Psoas muscle (tissue), 8 donors: ENCODE measurements around the gene FBXL13. TPM values are rescaled to one million over a fixed set of nuclear protein-coding genes. Genes with fewer than 3 reads are reported as not detected.

Source experiments
- ATAC-seq, 4 donors: fragments of 200-7000 bp; cut with Tn5 transposase; one replicate each; pipeline ENCODE4 v1.9.1; 2020; ENCODE audit warnings: moderate library complexity in 3 of 4, mild to moderate bottlenecking in 2 of 4
- DNase-seq, 2 donors: peaks; one replicate each; pipeline ENCODE4 v3.0.0-alpha.2; 2020
- H3K27ac ChIP-seq: fragments of 200-600 bp; one replicate; pipeline ENCODE4 v1.8.0; 2022
- H3K27me3 ChIP-seq, 3 donors: fragments of 200-600 bp in 1 of 3; one replicate each; pipeline versions ENCODE4 v1.6.1 to v1.8.0; 2013 to 2022; ENCODE audit warnings: low read length in 2 of 3, mild to moderate bottlenecking in 2 of 3, moderate library complexity in 1 of 3; ENCODE audit not compliant: insufficient read depth in 3 of 3
- H3K36me3 ChIP-seq, 2 donors: fragments of 200-600 bp in 1 of 2; one replicate each; pipeline versions ENCODE4 v1.6.1 to v1.8.0; 2013 to 2022; ENCODE audit warnings: low read depth in 1 of 2, mild to moderate bottlenecking in 1 of 2, moderate library complexity in 1 of 2; ENCODE audit not compliant: insufficient read depth in 1 of 2
- H3K4me1 ChIP-seq: fragments of 200-600 bp; one replicate; pipeline ENCODE4 v1.8.0; 2022
- H3K4me3 ChIP-seq: fragments of 200-600 bp; one replicate; pipeline ENCODE4 v1.8.0; 2022; ENCODE audit warnings: mild to moderate bottlenecking
- H3K9me3 ChIP-seq: fragments of 200-600 bp; one replicate; pipeline ENCODE4 v1.8.0; 2022
- WGBS, 3 donors: extraction: QIAGEN DNeasy Blood & Tissue Kit; methylation state at CpG; one replicate each; pipeline versions ENCODE4 v1.1.6 to v1.1.7; 2013; 5-methylcytosine and 5-hydroxymethylcytosine counted together
- intact Hi-C, 2 donors: fragments of 100-400 bp; cut with DNase I; formaldehyde crosslinking; loops; one replicate each; pipeline versions ENCODE4 v1.11.0 to v1.14.2; 2022
- polyA plus RNA-seq, 3 donors: library from polyadenylated mRNA; stranded (reverse); fragments of 200-250 nt; gene quantifications; one replicate each; pipeline ENCODE4 v1.2.3, GENCODE V29; 2013
- total RNA-seq, 4 donors: library from RNA; stranded (reverse); fragmentation: NEBNext Ultra II Directional in 2 of 4; extraction: Animal tissue kit (Norgen Biotek cat#: 25700) in 2 of 4; gene quantifications; one replicate each; pipeline versions ENCODE4 v1.2.1 to v1.2.4, GENCODE V29; 2021 to 2023
- TF ChIP-seq, protein P1 (sequence below): fragments of 200-600 bp; IDR thresholded peaks from one replicate; pipeline ENCODE4 v1.8.0; 2022; ENCODE audit warnings: antibody characterized with exemption
- donor health status: healthy with polysubstance abuse.
- donor health status: DM: no; HTN: no; CAD: no; lungs with moderate emphysema.
- donor health status: Bipolar disorder and iron deficiency.
- donor health status: healthy.
- donor health status: DM: yes; HTN: yes; CAD: no.
- donor health status: DM: no; HTN: no; CAD: no.
- donor health status: DM: no; HTN: no; CAD: no.
- donor health status: DM: yes; HTN: yes; CAD: no.

FBXL13 gene
- total and polyA plus RNA-seq, 7 donors, result 0.13 to 0.52 (median 0.28) TPM; not detected in 1

DNA sequence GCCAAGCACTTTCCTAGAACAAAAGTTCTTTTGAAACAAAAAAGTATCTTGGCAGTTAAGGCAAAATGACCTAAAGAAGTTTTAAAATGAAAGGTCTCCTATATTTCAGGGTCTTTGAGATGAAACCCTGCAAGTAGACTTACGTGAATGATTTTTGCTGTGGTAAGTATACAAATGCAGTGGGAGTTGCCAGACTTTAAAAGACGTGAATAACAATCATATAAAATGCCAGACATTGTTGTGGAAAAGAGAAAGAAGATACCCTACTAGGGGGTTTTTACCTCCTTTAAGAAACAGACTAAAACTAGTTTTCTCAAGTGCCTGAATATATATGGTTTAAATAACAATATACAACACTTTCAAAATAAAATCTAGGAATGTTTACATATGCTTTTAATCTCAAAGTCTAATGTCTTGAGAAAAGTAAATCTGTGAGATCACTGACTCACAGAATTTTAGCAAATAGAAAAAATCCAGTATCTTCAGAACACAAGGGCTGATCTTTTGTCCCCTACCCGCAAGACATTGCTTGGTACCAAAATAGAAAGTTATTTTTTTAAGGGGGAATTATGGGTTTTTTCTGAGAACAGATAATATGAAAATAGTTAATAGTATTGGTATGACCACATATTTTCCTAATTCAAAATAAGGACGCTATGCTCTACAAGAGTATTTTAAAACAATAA, 132.3 kb downstream of the FBXL13 start:
- 71 to 84% (median 80%) methylated on average over 4 of the region's 4 CpGs for WGBS, 3 donors
- DNase-seq (no peak), ATAC-seq (no peak)
- no peak overlapping the region for H3K4me3 ChIP-seq
- no peaks in the 10 kb centered on the region for H3K9me3 ChIP-seq
- TF ChIP-seq, protein P1, sequence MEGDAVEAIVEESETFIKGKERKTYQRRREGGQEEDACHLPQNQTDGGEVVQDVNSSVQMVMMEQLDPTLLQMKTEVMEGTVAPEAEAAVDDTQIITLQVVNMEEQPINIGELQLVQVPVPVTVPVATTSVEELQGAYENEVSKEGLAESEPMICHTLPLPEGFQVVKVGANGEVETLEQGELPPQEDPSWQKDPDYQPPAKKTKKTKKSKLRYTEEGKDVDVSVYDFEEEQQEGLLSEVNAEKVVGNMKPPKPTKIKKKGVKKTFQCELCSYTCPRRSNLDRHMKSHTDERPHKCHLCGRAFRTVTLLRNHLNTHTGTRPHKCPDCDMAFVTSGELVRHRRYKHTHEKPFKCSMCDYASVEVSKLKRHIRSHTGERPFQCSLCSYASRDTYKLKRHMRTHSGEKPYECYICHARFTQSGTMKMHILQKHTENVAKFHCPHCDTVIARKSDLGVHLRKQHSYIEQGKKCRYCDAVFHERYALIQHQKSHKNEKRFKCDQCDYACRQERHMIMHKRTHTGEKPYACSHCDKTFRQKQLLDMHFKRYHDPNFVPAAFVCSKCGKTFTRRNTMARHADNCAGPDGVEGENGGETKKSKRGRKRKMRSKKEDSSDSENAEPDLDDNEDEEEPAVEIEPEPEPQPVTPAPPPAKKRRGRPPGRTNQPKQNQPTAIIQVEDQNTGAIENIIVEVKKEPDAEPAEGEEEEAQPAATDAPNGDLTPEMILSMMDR, result no peak
- H3K36me3 ChIP-seq, result no peaks in the 10 kb centered on the region
- no peaks in the 10 kb centered on the region for H3K4me1 ChIP-seq
- intact Hi-C loops, result no loop called here
- no peaks in the 10 kb centered on the region for H3K27me3 ChIP-seq
- no peak overlapping the region for H3K27ac ChIP-seq

DNA sequence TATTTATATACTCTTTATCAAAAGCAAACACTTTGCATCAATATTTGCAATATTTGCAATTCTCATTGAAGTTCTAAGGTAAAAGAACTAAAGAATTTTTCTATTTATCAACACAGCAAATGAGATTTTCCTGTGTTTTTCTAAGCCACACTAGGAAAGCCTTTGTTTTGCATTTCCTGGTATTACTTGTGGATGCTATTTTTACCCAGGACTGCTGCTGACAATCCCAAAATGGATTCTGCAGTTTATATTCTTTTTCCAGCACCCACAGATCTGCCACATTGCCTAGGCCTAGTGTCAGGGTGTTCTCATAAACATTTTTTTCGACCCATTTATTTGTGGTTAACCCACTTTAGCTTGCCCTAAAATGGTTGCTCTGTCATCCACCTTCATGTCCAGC, 135.9 kb downstream of the FBXL13 start:
- ATAC-seq, result no peak

DNA sequence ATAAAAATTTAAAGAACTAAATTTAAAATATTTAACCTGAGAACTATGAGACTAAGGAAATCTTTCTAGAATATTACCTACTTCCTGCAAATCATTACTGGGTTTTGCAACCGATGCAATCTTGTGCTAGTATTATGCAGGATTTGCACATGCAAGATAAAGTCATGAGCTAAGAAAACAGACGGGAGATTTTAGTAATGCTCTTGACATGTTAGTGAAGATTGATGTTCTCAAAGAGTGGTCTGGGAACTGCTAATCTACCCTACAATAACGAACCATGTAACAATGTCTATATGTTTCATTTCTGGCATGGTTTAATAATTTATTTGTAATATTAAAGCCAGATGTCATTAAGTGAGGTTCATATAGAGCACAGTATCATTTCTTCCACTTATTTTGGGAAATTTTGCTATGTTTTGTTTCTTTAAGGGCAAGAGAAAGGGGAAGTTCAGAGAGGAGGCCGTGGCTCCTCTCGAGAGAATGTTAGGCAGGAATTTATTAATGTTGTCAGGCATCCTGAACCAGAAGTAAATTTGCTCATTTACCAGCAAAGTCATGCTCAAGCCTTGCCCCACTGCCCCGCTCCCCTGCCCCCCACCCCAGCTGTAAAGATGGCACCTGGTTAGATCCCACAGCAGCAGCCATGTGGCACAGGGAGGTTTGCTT, 139.0 kb downstream of the FBXL13 start:
- Histone ChIP-seq H3K27ac (no peak overlapping the region), H3K4me1 (no peaks in the 10 kb centered on the region), H3K9me3 (no peaks in the 10 kb centered on the region), H3K4me3 (no peak overlapping the region), H3K36me3 (no peaks in the 10 kb centered on the region), H3K27me3 (no peaks in the 10 kb centered on the region)
- DNase-seq (no peak), ATAC-seq (no peak)
- TF ChIP-seq, protein P1, result no peak
- intact Hi-C loops, result no loop called here
- 68 to 74% (median 73%) methylated on average over 6 of the region's 6 CpGs for WGBS, 3 donors

More for the DNA sequence above, 135.9 kb downstream of the FBXL13 start:
- no peaks in the 10 kb centered on the region for H3K4me1 ChIP-seq
- no peak overlapping the region for H3K27ac ChIP-seq
- TF ChIP-seq, protein P1, result no peak
- no peaks in the 10 kb centered on the region for H3K36me3 ChIP-seq
- H3K9me3 ChIP-seq, result no peaks in the 10 kb centered on the region
- H3K4me3 ChIP-seq, result no peak overlapping the region
- WGBS, 3 donors, result 57 to 70% (median 68%) methylated on average over 1 of the region's 1 CpG
- DNase-seq, result no peak
- H3K27me3 ChIP-seq, result no peaks in the 10 kb centered on the region
- intact Hi-C loops, result no loop called here

DNA sequence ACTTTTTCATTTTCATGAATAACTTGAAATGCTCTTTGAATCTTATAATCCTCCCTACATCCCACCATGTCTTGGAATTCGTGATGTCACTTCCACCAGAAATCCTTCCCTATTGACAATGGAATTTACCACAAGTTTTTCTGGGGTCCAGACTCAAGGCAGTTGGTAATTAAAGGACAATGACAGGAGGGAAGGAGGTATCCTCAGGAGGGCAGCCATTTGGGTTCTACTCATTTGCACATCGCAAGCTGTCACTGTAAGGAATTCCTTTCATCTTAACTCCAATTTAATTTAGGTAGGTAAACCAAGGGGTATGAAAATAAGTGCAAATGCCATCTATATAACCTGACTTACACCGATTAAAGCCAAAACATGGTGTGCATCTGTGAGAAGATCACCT, 139.9 kb downstream of the FBXL13 start:
- 71 to 77% (median 75%) methylated on average over 3 of the region's 3 CpGs for WGBS, 3 donors
- TF ChIP-seq, protein P1, result no peak
- H3K4me3 ChIP-seq, result no peak overlapping the region
- DNase-seq (no peak), ATAC-seq (no peak)
- intact Hi-C loops, result no loop called here
- H3K4me1 ChIP-seq, result no peaks in the 10 kb centered on the region
- no peaks in the 10 kb centered on the region for H3K27me3 ChIP-seq
- no peak overlapping the region for H3K27ac ChIP-seq
- no peaks in the 10 kb centered on the region for H3K36me3 ChIP-seq
- H3K9me3 ChIP-seq, result no peaks in the 10 kb centered on the region
